GM12801 (cell line): ENCODE results near the gene TULP4.

Experiments used
- CTCF ChIP-seq: IDR thresholded peaks from one replicate; pipeline ENCODE4 v1.5.1; 2011; ENCODE audit warnings: control low read depth; ENCODE audit not compliant: insufficient read length; ENCODE audit errors: extremely low read depth

The TULP4 gene

GRCh38 chr6:158468666-158469065, 156.4 kb downstream of the TULP4 start:
- TF ChIP-seq CTCF, result no peak

- TF ChIP-seq CTCF, result no peak
Observed at GRCh38 chr6:158471339-158471738, 159.1 kb downstream of the TULP4 start.

GRCh38 chr6:158472447-158472846, 160.2 kb downstream of the TULP4 start:
- no peak for TF ChIP-seq CTCF

GRCh38 chr6:158474961-158475343, 162.7 kb downstream of the TULP4 start:
- no peak for TF ChIP-seq CTCF

- no peak for TF ChIP-seq CTCF
Observed at GRCh38 chr6:158475344-158476302, 163.4 kb downstream of the TULP4 start.

- TF ChIP-seq CTCF, result no peak
Observed at GRCh38 chr6:158476389-158476788, 164.1 kb downstream of the TULP4 start.

GRCh38 chr6:158480989-158481388, 168.7 kb downstream of the TULP4 start:
- no peak for TF ChIP-seq CTCF
